GM18858 (cell line): ENCODE results near the gene COMMD1.
"Not testable (repeated sequence)": the region's sequence is repeated elsewhere in the genome, so short reads cannot be mapped to it uniquely, and the experiment has no call there.

ENCODE experiments used
- ATAC-seq: cut with Tn5 transposase; IDR thresholded peaks from one replicate; pipeline ENCODE4 v1.9.1; 2021; ENCODE audit not compliant: unreplicated experiment

COMMD1 gene

GRCh38 chr2:61922714-61923113, 17.2 kb downstream of the COMMD1 start:
- no peak for ATAC-seq

GRCh38 chr2:61924895-61925663, 19.6 kb downstream of the COMMD1 start:
- ATAC-seq, result no peak

GRCh38 chr2:61926531-61927477, 21.3 kb downstream of the COMMD1 start:
- no peak for ATAC-seq

- no peak for ATAC-seq
These were observed 23.5 kb downstream of the COMMD1 start for GRCh38 chr2:61928826-61929461.

- no peak for ATAC-seq
These were observed 31.6 kb downstream of the COMMD1 start for GRCh38 chr2:61937098-61937497.

- no peak for ATAC-seq
These were observed 32.4 kb downstream of the COMMD1 start for GRCh38 chr2:61937886-61938285.

- no peak for ATAC-seq
These were observed 33.0 kb downstream of the COMMD1 start for GRCh38 chr2:61938511-61938910.

- no peak for ATAC-seq
These were observed 37.8 kb downstream of the COMMD1 start for GRCh38 chr2:61943251-61943650.

GRCh38 chr2:61946666-61947065, 41.2 kb downstream of the COMMD1 start:
- ATAC-seq, result no peak

GRCh38 chr2:61948661-61949457, 43.4 kb downstream of the COMMD1 start:
- no peak for ATAC-seq

- ATAC-seq, result no peak
These were observed 43.9 kb downstream of the COMMD1 start for GRCh38 chr2:61949458-61949713.

- ATAC-seq, result no peak
These were observed 44.5 kb downstream of the COMMD1 start for GRCh38 chr2:61949714-61950560.

- ATAC-seq, result no peak
These were observed 45.3 kb downstream of the COMMD1 start for GRCh38 chr2:61950571-61951315.

- no peak for ATAC-seq
These were observed 46.4 kb downstream of the COMMD1 start for GRCh38 chr2:61951881-61952280.

GRCh38 chr2:61952288-61952687, 46.8 kb downstream of the COMMD1 start:
- no peak for ATAC-seq

GRCh38 chr2:61954856-61955255, 49.4 kb downstream of the COMMD1 start:
- not testable (repeated sequence) for ATAC-seq

GRCh38 chr2:61959381-61960293, 54.2 kb downstream of the COMMD1 start:
- no peak for ATAC-seq

GRCh38 chr2:61961231-61961901, 55.9 kb downstream of the COMMD1 start:
- ATAC-seq, result no peak
